BJ (cell line): ENCODE results near the gene CTNNA2. TPM values are rescaled to one million over a fixed set of nuclear protein-coding genes. Genes with fewer than 3 reads are reported as not detected.

Experiments used
- CTCF ChIA-PET: fragments of 350-600 bp; formaldehyde crosslinking; extraction: SDS; loops from one replicate; lab custom pipeline; 2021; ENCODE audit warnings: antibody characterized with exemption, inconsistent platforms; lab: Yijun Ruan, JAX
- POLR2A ChIA-PET: fragments of 300-600 bp; sonication (Branson Sonifier 250); formaldehyde crosslinking; extraction: SDS; loops from one replicate; lab custom pipeline; 2021; ENCODE audit warnings: antibody characterized with exemption; lab: Charles Lee
- DNase-seq: peaks from one replicate; pipeline ENCODE4 v3.0.0-alpha.2; 2011; ENCODE audit warnings: low read depth
- H3K27me3 ChIP-seq: 2 replicates; pipeline ENCODE4 v1.6.0; 2011; ENCODE audit warnings: low read length; ENCODE audit not compliant: control insufficient read depth, insufficient read depth
- H3K36me3 ChIP-seq: 2 replicates; pipeline ENCODE4 v1.5.1; 2011; ENCODE audit warnings: low read length; ENCODE audit not compliant: control insufficient read depth, insufficient read depth
- H3K4me3 ChIP-seq: 2 replicates; pipeline ENCODE4 v1.5.1; 2011; ENCODE audit warnings: low read depth, mild to moderate bottlenecking, control low read depth, low read length
- polyA plus RNA-seq: library from polyadenylated mRNA; depleted of rRNA; stranded (reverse); fragments of >200 nt; gene quantifications from 2 replicates; pipeline ENCODE4 v1.2.3, GENCODE V29; 2011
- TF ChIP-seq, protein P1 (sequence below): IDR thresholded peaks from 2 replicates; pipeline ENCODE4 v1.5.1; 2011; ENCODE audit warnings: low read depth, mild to moderate bottlenecking, control low read depth, inconsistent platforms, low read length, moderate library complexity; ENCODE audit not compliant: insufficient read depth

The CTNNA2 gene
- polyA plus RNA-seq, 1 experiment = not detected

GRCh38 chr2:80016171-80016570, 503.3 kb downstream of the CTNNA2 start:
- Histone ChIP-seq H3K27me3 (no peaks in the 10 kb centered on the region), H3K36me3 (no peaks in the 10 kb centered on the region), H3K4me3 (no peak overlapping the region)
- ChIA-PET POLR2A (no interaction called here), CTCF (interaction anchor here (1.0 to 1.2 kb wide), 2 partner anchors 9 to 10 kb away, joined by 3 to 4 read pairs; no protein-coding TSS in a partner anchor)
- TF ChIP-seq, protein P1, sequence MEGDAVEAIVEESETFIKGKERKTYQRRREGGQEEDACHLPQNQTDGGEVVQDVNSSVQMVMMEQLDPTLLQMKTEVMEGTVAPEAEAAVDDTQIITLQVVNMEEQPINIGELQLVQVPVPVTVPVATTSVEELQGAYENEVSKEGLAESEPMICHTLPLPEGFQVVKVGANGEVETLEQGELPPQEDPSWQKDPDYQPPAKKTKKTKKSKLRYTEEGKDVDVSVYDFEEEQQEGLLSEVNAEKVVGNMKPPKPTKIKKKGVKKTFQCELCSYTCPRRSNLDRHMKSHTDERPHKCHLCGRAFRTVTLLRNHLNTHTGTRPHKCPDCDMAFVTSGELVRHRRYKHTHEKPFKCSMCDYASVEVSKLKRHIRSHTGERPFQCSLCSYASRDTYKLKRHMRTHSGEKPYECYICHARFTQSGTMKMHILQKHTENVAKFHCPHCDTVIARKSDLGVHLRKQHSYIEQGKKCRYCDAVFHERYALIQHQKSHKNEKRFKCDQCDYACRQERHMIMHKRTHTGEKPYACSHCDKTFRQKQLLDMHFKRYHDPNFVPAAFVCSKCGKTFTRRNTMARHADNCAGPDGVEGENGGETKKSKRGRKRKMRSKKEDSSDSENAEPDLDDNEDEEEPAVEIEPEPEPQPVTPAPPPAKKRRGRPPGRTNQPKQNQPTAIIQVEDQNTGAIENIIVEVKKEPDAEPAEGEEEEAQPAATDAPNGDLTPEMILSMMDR = no peak
- no peak for DNase-seq

DNA sequence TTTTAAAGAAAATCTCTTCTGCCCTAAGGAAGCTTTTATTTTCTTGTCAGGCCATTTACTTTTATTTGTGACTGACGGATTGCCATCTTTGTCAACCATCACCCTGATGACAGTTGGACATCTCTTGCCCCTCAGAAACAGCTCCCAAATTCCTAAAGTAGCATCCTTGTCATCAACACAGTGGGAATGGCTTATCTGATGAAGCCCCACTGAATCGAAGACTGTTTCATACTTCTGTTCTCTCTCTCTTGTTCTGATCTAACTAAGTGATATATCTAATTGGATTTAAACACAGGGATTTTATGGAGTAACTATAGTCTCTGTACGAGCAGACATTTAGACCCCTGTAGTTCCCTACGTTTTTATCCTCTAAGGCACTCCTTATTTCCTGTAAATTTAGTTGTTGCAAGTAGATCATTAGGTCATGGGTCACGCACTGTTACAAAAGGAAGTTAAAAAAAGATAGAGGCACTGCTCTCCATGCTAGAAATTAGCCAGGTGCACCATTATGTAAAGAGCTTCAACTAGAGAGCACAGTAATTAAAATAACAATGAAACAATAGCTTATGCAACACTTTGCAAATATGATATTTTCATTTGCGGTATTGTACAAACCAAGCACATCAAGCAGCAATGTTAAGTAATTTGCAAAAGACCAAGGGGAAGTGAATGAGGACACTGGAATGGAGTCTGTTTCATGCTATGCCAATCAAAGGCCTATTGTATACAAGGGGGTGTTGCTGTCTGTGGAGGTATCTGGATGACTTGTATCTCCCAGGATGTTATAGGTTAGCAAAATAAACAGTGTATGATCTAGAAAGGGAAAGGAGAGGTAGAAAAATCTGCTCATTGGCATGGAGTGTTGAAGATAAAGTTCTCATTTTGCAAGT, 507.0 kb downstream of the CTNNA2 start:
- POLR2A ChIA-PET = no interaction called here
- TF ChIP-seq, protein P1 = no peak
- CTCF ChIA-PET = no interaction called here
- H3K4me3 ChIP-seq = no peak overlapping the region
- DNase-seq = no peak
- H3K36me3 ChIP-seq = no peaks in the 10 kb centered on the region
- H3K27me3 ChIP-seq = no peaks in the 10 kb centered on the region

DNA sequence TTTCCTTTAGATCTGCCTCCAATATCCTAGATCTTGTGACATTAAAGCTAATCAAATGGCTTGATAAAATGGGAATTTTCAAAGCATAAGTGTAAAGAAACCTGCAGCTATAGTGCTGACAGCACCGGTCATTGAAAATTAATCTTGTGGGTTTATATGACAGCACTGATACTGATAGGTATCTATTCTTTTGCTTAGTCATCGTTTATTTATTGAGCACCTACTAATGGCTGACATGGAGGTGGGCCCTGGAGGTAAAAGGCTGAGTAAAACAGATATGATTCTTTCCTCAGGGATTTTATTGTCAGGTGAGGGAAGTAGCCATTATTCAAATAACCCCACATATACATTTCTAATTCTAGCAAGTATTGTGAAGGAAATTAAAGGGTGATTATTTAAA, 509.2 kb downstream of the CTNNA2 start:
- Histone ChIP-seq H3K36me3 (no peaks in the 10 kb centered on the region), H3K4me3 (no peak overlapping the region), H3K27me3 (no peaks in the 10 kb centered on the region)
- TF ChIP-seq, protein P1 = no peak
- no peak for DNase-seq
- ChIA-PET CTCF (no interaction called here), POLR2A (no interaction called here)

- POLR2A ChIA-PET = interaction anchor here (0.6 kb wide), 1 partner anchor 46 kb away, joined by 3 read pairs; no protein-coding TSS in a partner anchor
- CTCF ChIA-PET = interaction anchor here (1.3 kb wide), 1 partner anchor 212 kb away, joined by 3 read pairs; no protein-coding TSS in a partner anchor
- TF ChIP-seq, protein P1 = no peak
- no peak overlapping the region for H3K4me3 ChIP-seq
- H3K27me3 ChIP-seq = no peaks in the 10 kb centered on the region
- no peak for DNase-seq
- H3K36me3 ChIP-seq = no peaks in the 10 kb centered on the region
Measured at GRCh38 chr2:80026040-80026729, 513.3 kb downstream of the CTNNA2 start.

DNA sequence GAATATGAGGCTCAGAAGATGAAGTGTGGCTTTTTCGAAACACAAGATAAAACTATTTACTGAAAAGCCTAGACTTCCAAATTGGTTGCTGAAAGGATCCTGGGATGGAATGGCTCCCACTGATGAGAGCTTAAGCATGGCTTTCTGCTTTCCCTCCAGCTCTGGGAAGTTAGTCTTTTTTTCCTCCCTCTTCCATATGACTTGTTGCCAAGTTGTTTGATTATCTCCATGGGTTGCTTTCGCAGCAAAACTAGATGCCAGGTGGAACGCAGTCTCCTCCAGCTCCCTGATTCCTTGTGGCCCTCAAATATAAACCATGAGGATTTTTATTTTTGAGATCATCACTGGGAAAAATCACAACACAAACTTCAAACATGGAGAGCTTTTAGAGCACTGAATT, 515.2 kb downstream of the CTNNA2 start:
- Histone ChIP-seq H3K36me3 (no peaks in the 10 kb centered on the region), H3K27me3 (no peaks in the 10 kb centered on the region), H3K4me3 (no peak overlapping the region)
- no peak for DNase-seq
- ChIA-PET CTCF (interaction anchor here (0.7 kb wide), 1 partner anchor 82 kb away, joined by 3 read pairs; no protein-coding TSS in a partner anchor), POLR2A (no interaction called here)
- TF ChIP-seq, protein P1 = no peak
